HepG2 (cell line): ENCODE data around the gene ADAM22. TPM values are rescaled to one million over a fixed set of nuclear protein-coding genes. Genes with fewer than 3 reads are reported as not detected.

Experiments
- ATAC-seq: fragments of 200-7000 bp; cut with Tn5 transposase; 3 replicates; pipeline ENCODE4 v1.9.1; 2020; ENCODE audit warnings: mild to moderate bottlenecking, moderate library complexity
- BruUV-seq: library from RNA; stranded (reverse); fragments of 400-500 nt; replicated peaks from 2 replicates; lab custom pipeline; 2021; lab: Mats Ljungman, UMichigan
- CTCF ChIA-PET: fragments of 300-600 bp; formaldehyde crosslinking; extraction: SDS; loops from one replicate; lab custom pipeline; 2021; ENCODE audit warnings: low total read pairs, inconsistent platforms, low intra/inter-chr PET ratio; lab: Yijun Ruan, JAX
- POLR2A ChIA-PET: fragments of 350-600 bp; sonication (Branson Sonifier 250); formaldehyde crosslinking; loops from one replicate; lab custom pipeline; 2020; ENCODE audit warnings: antibody characterized with exemption, inconsistent platforms; lab: Yijun Ruan, JAX
- DNase-seq: peaks from one replicate; pipeline ENCODE4 v3.0.0-alpha.2; 2015; ENCODE audit warnings: low spot score
- FAIRE-seq: peaks from 3 replicates; lab custom pipeline; 2011; peaks lifted over from hg19 to GRCh38; lab: Jason Lieb, UNC
- H2AFZ ChIP-seq: one replicate; pipeline ENCODE4 v1.6.1; 2011; ENCODE audit warnings: low read length, inconsistent platforms
- H3K27ac ChIP-seq: fragments of 300-600 bp; 3 replicates; pipeline ENCODE4 v1.8.0; 2011; ENCODE audit warnings: mixed run types, mild to moderate bottlenecking, mixed read lengths, low read length, inconsistent platforms; ENCODE audit not compliant: insufficient read depth; ENCODE audit errors: extremely low read length
- H3K27me3 ChIP-seq, 2 experiments: fragments of 200-600 bp in 1 of 2; 2 replicates in 1 of 2; 3 replicates in 1 of 2; pipeline versions ENCODE4 v1.6.0 to v1.8.0; 2011; ENCODE audit warnings: low read length in 2 of 2, mild to moderate bottlenecking in 2 of 2, moderate library complexity in 2 of 2, inconsistent platforms in 1 of 2; ENCODE audit not compliant: insufficient read depth in 2 of 2, control insufficient read depth in 1 of 2
- H3K36me3 ChIP-seq, 2 experiments: fragments of 200-600 bp in 1 of 2; replicated peaks in 1 of 2; 2 replicates in 1 of 2; 3 replicates in 1 of 2; pipeline versions ENCODE4 v1.5.1 to v1.8.0; 2011; ENCODE audit warnings: low read length in 2 of 2, inconsistent platforms in 1 of 2; ENCODE audit not compliant: insufficient read depth in 2 of 2, control insufficient read depth in 1 of 2
- H3K4me1 ChIP-seq: 2 replicates; pipeline ENCODE4 v1.5.1; 2012; ENCODE audit warnings: low read length, inconsistent platforms; ENCODE audit not compliant: insufficient read depth
- H3K4me2 ChIP-seq: 2 replicates; pipeline ENCODE4 v1.6.0; 2011; ENCODE audit warnings: low read depth, low read length, inconsistent platforms
- H3K4me3 ChIP-seq, 3 experiments: fragments of 200-600 bp in 1 of 3; sonication (generic), shearing (Covaris generic) in 1 of 3; replicated peaks in 1 of 3; 2 replicates each; pipeline ENCODE4 v1.5.1; 2011 to 2016; ENCODE audit warnings: low read length in 3 of 3, inconsistent platforms in 2 of 3, low read depth in 2 of 3, mild to moderate bottlenecking in 2 of 3, control low read depth in 1 of 3, mixed read lengths in 1 of 3; ENCODE audit not compliant: insufficient read depth in 1 of 3
- H3K79me2 ChIP-seq: one replicate; pipeline ENCODE4 v1.6.1; 2011; ENCODE audit warnings: low read length, inconsistent platforms; ENCODE audit not compliant: insufficient read depth
- H3K9ac ChIP-seq: 2 replicates; pipeline ENCODE4 v1.6.0; 2011; ENCODE audit warnings: mild to moderate bottlenecking, low read depth, low read length, inconsistent platforms; ENCODE audit not compliant: insufficient read depth
- H3K9me3 ChIP-seq: 2 replicates; pipeline ENCODE4 v1.5.1; 2012; ENCODE audit warnings: mild to moderate bottlenecking, low read length
- H4K20me1 ChIP-seq: 2 replicates; pipeline ENCODE4 v1.6.0; 2011; ENCODE audit warnings: inconsistent platforms, mild to moderate bottlenecking, low read length, moderate library complexity; ENCODE audit not compliant: insufficient read depth
- CBX5 ChIP-seq: sonication (generic); formaldehyde crosslinking; IDR thresholded peaks from 2 replicates; pipeline ENCODE4 v1.4.0; 2020; ENCODE audit warnings: missing genetic modification reagents, borderline replicate concordance
- GPN1 ChIP-seq: sonication (generic); formaldehyde crosslinking; IDR thresholded peaks from 2 replicates; pipeline ENCODE4 v1.5.1; 2020; ENCODE audit warnings: missing genetic modification reagents, borderline replicate concordance
- HMG20B ChIP-seq: conservative IDR thresholded peaks from 2 replicates; pipeline ENCODE4 v1.6.1; 2016; ENCODE audit warnings: missing genetic modification reagents, missing compliant biosample characterization
- IKZF1 ChIP-seq: fragments of 450-650 bp; IDR thresholded peaks from 2 replicates; pipeline ENCODE4 v1.7.1; 2016
- MAFF ChIP-seq: IDR thresholded peaks from 2 replicates; pipeline ENCODE4 v1.6.1; 2011; ENCODE audit warnings: low read depth, low read length, improper control_type of control experiment
- PRMT3 ChIP-seq: sonication (generic); formaldehyde crosslinking; IDR thresholded peaks from 2 replicates; pipeline ENCODE4 v1.8.1; 2022; ENCODE audit warnings: low read depth, mild to moderate bottlenecking, moderate library complexity, missing genetic modification reagents, borderline replicate concordance
- ZBTB21 ChIP-seq: sonication (generic); formaldehyde crosslinking; IDR thresholded peaks from 2 replicates; pipeline ENCODE4 v1.4.0; 2020; ENCODE audit warnings: missing genetic modification reagents
- ZNF335 ChIP-seq: sonication (generic); formaldehyde crosslinking; IDR thresholded peaks from 2 replicates; pipeline ENCODE4 v1.4.0; 2020; ENCODE audit warnings: missing genetic modification reagents
- ZNF598 ChIP-seq: sonication (generic); formaldehyde crosslinking; IDR thresholded peaks from 2 replicates; pipeline ENCODE4 v1.5.1; 2020; ENCODE audit warnings: mild to moderate bottlenecking, missing genetic modification reagents, borderline replicate concordance
- WGBS: methylation state at CpG from one replicate; pipeline ENCODE4 v1.1.6; 2017; ENCODE audit warnings: low lambda C conversion rate; 5-methylcytosine and 5-hydroxymethylcytosine counted together
- in situ Hi-C: cut with HindIII; loops from 2 replicates; pipeline ENCODE4 v1.10.0; 2017; ENCODE audit warnings: low pct_unique_long_range_greater_than_20kb; ENCODE audit not compliant: extremely low pct_ligation_motif_present
- intact Hi-C: fragments of 100-400 bp; cut with micrococcal nuclease; formaldehyde crosslinking; loops from one replicate; pipeline ENCODE4 v1.10.0; 2022; ENCODE audit not compliant: unreplicated experiment
- polyA plus RNA-seq, 8 experiments: library from polyadenylated mRNA; depleted of rRNA in 3 of 8; stranded (reverse) in 7 of 8; unstranded in 1 of 8; fragments of >200 nt; fragmentation: Illumina TruSeq in 4 of 8; extraction: Trizol in 4 of 8; gene quantifications; 2 replicates each; pipeline versions ENCODE4 v1.2.1 to v1.2.3, GENCODE V29; 2011 to 2016; ENCODE audit warnings: low read depth in 4 of 8, missing spikeins in 1 of 8, mixed read lengths in 1 of 8; ENCODE audit not compliant: insufficient read depth in 1 of 8
- total RNA-seq, 5 experiments: library from RNA; depleted of rRNA; stranded (reverse); fragments of >200 nt; fragmentation: Illumina TruSeq; extraction: Trizol; gene quantifications; 2 replicates each; pipeline ENCODE4 v1.2.3, GENCODE V29; 2016; ENCODE audit warnings: low read depth in 1 of 5
- TF ChIP-seq, protein P1 (sequence below): sonication (generic); formaldehyde crosslinking; IDR thresholded peaks from 2 replicates; pipeline ENCODE4 v1.9.0; 2021; ENCODE audit warnings: missing genetic modification reagents, borderline replicate concordance
- TF ChIP-seq, protein P2 (sequence below): sonication (generic); formaldehyde crosslinking; conservative IDR thresholded peaks from 2 replicates; pipeline ENCODE4 v1.8.0; 2022; ENCODE audit warnings: mild to moderate bottlenecking, moderate library complexity, missing genetic modification reagents
- TF ChIP-seq, protein P3 (sequence below): sonication (generic); formaldehyde crosslinking; IDR thresholded peaks from 2 replicates; pipeline ENCODE4 v1.5.0; 2020; ENCODE audit warnings: missing genetic modification reagents, mild to moderate bottlenecking, borderline replicate concordance

The ADAM22 gene
- total and polyA plus RNA-seq, 2 of the 13 experiments (the other 11 are each of a cell fraction or from before 2014, with no cell fraction given), result 1.9 to 6.7 TPM

DNA sequence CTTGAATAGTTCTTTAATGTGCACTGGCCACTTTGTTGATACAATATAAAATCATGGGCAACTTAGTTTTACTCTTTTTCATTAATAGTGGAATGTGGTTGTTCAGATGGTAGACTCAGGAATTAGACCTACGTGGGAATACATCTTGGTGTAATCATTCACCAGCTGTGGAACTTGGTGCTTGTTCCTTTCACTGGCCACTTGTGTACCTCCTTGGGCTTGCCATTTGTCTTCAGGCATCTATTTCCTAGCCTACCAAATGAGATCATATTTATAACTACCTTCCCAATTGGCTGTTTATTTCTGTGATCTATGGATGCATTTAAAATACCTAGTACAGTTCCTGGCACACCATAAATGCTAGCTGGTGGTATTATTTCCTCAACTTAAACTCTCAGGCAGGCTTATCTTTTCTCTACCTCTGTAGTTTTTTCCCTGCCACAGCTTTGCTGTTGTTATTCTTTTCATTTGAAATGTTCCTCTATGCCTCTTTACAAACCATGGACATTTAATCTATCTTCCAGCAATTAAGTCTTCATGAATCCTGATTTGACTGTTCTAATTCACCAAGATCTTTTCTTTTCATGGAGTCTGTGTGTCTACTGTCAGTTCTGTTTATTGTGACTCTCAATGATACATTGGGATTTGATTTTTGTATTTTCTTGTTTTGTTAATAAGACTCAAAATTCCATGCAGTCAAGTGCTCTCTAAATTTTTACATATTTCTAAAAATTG, 113.0 kb downstream of the ADAM22 start:
- H3K9ac ChIP-seq, result no peak overlapping the region
- ChIA-PET CTCF (no interaction called here), POLR2A (no interaction called here)
- DNase-seq, result no peak
- H3K27ac ChIP-seq, result no peak overlapping the region
- no peaks in the 10 kb centered on the region for H3K36me3 ChIP-seq
- no peak for FAIRE-seq
- H3K4me1 ChIP-seq, result no peaks in the 10 kb centered on the region
- no peak for ATAC-seq
- in situ Hi-C loops (no loop called here), intact Hi-C loops (no loop called here)
- H3K4me3 ChIP-seq, result no peak overlapping the region
- 13% methylated on average over 1 of the region's 1 CpG for WGBS
- no peak overlapping the region for H3K4me2 ChIP-seq
- TF ChIP-seq, protein P1, sequence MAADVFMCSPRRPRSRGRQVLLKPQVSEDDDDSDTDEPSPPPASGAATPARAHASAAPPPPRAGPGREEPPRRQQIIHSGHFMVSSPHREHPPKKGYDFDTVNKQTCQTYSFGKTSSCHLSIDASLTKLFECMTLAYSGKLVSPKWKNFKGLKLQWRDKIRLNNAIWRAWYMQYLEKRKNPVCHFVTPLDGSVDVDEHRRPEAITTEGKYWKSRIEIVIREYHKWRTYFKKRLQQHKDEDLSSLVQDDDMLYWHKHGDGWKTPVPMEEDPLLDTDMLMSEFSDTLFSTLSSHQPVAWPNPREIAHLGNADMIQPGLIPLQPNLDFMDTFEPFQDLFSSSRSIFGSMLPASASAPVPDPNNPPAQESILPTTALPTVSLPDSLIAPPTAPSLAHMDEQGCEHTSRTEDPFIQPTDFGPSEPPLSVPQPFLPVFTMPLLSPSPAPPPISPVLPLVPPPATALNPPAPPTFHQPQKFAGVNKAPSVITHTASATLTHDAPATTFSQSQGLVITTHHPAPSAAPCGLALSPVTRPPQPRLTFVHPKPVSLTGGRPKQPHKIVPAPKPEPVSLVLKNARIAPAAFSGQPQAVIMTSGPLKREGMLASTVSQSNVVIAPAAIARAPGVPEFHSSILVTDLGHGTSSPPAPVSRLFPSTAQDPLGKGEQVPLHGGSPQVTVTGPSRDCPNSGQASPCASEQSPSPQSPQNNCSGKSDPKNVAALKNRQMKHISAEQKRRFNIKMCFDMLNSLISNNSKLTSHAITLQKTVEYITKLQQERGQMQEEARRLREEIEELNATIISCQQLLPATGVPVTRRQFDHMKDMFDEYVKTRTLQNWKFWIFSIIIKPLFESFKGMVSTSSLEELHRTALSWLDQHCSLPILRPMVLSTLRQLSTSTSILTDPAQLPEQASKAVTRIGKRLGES (CRISPR knock-in tag), result no peak
- no peak for TF ChIP-seq ZBTB21 (CRISPR knock-in tag)
- H3K27me3 ChIP-seq, result no peaks in the 10 kb centered on the region
- no peaks in the 10 kb centered on the region for H3K79me2 ChIP-seq
- H2AFZ ChIP-seq, result no peak overlapping the region
- no peaks in the 10 kb centered on the region for H3K9me3 ChIP-seq
- H4K20me1 ChIP-seq, result no peaks in the 10 kb centered on the region
- no TSS peak for BruUV-seq

DNA sequence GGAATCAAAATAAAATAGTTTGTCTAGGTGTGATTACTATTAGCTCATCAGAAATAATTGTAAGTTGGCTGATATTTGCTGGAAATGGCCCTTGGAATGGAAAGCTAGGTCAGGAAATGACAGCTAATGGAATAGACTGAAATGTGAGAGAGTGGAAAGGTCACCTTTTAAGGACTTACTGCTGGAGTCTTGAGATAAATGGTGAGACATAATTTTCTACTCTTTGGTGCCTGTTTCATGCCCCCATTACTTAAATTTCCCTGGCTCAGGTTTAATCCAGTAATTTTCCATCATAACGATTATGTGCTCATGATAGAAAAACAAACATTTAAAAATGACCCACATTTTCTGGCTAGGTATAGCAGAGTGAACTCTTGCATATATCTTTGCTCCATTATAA, 123.6 kb downstream of the ADAM22 start:
- H3K9ac ChIP-seq, result no peak overlapping the region
- no peak for ATAC-seq
- FAIRE-seq, result no peak
- CTCF ChIA-PET, result no interaction called here
- 14% methylated on average over 1 of the region's 1 CpG for WGBS
- H3K4me3 ChIP-seq, result no peak overlapping the region
- no peaks in the 10 kb centered on the region for H4K20me1 ChIP-seq
- peaks cover 5% of the 10 kb centered on the region; the same call in 1 of the 2 replicates for H3K4me1 ChIP-seq
- no peaks in the 10 kb centered on the region for H3K9me3 ChIP-seq
- intact Hi-C loops (no loop called here), in situ Hi-C loops (no loop called here)
- H3K36me3 ChIP-seq, result no peaks in the 10 kb centered on the region
- DNase-seq, result no peak
- BruUV-seq, result no TSS peak
- no peaks in the 10 kb centered on the region for H3K79me2 ChIP-seq
- H2AFZ ChIP-seq, result no peak overlapping the region
- POLR2A ChIA-PET, result no interaction called here
- H3K4me2 ChIP-seq, result no peak overlapping the region
- H3K27ac ChIP-seq, result no peak overlapping the region
- no peaks in the 10 kb centered on the region for H3K27me3 ChIP-seq
- TF ChIP-seq GPN1 (no peak), ZNF598 (CRISPR knock-in tag) (no peak), HMG20B (CRISPR knock-in tag) (no peak), IKZF1 (no peak), MAFF (no peak), PRMT3 (CRISPR knock-in tag) (no peak), ZNF335 (no peak), CBX5 (no peak)
- TF ChIP-seq, protein P2, sequence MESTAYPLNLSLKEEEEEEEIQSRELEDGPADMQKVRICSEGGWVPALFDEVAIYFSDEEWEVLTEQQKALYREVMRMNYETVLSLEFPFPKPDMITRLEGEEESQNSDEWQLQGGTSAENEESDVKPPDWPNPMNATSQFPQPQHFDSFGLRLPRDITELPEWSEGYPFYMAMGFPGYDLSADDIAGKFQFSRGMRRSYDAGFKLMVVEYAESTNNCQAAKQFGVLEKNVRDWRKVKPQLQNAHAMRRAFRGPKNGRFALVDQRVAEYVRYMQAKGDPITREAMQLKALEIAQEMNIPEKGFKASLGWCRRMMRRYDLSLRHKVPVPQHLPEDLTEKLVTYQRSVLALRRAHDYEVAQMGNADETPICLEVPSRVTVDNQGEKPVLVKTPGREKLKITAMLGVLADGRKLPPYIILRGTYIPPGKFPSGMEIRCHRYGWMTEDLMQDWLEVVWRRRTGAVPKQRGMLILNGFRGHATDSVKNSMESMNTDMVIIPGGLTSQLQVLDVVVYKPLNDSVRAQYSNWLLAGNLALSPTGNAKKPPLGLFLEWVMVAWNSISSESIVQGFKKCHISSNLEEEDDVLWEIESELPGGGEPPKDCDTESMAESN (CRISPR knock-in tag), result no peak
- TF ChIP-seq, protein P3, sequence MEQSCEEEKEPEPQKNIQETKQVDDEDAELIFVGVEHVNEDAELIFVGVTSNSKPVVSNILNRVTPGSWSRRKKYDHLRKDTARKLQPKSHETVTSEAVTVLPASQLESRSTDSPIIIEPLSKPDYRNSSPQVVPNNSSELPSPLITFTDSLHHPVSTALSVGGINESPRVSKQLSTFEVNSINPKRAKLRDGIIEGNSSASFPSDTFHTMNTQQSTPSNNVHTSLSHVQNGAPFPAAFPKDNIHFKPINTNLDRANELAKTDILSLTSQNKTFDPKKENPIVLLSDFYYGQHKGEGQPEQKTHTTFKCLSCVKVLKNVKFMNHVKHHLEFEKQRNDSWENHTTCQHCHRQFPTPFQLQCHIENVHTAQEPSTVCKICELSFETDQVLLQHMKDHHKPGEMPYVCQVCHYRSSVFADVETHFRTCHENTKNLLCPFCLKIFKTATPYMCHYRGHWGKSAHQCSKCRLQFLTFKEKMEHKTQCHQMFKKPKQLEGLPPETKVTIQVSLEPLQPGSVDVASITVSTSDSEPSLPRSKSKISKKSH (CRISPR knock-in tag), result no peak
